Activated CD4-positive, alpha-beta T cell treated with anti-CD3 and anti-CD28 coated beads, Interleukin-2, Interleukin-4, amounts not matched to agents 100 ng/mL and 50 ng/mL, durations not matched to agents 16 hours and 8 hours (primary cell): Measurements from ENCODE around the gene ZNF777.

Experiments used
- DNase-seq: peaks from one replicate; pipeline ENCODE4 v3.0.0-alpha.2; 2020; ENCODE audit warnings: low spot score

Gene ZNF777

GRCh38 chr7:149476791-149477190 is 15.9 kb upstream of the ZNF777 start:
- DNase-seq, result no peak

DNA sequence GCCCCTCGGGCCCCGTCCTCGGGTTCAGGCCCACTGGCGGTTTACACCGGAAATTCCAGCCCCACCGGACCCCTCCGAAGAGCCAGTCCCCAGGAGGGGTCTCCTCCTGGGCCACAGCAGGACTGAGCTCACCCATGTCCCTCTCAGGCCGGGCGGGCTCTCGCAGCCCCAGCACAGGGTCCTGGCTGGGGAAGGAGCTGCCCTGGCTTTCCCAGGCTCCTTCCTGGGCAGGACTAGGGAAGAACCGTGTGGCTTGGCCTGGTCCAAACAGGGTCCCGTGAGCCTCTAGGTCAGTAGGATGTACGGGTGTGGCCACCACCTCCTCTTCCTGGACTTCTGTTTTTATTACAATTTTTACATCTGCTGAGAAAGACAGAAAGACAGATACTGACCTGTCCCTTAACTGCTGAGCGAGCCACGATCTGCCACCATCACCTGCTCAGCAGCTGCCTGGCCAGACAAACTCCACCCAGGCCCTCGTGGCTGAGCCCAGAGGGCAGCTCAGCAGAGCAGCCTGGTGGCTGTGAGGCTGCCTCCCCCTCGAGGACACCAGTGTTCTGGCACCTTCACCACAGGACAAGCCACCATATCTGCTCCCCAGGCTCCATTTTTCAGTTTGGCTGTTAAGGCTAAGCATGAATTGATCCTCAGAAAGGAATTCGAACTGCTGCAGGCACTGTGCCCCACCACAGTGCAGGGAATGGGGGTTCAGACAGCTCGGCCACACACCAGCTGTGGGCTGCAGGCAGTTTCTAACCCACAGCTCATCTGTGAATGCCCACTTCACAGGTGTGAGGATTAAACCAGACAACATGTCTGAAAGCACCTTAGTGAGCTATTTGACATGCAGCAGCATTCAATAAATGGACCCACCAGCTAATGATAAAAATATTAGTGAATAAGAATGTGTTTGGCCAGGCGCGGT is 14.5 kb upstream of the ZNF777 start:
- DNase-seq, result no peak

DNA sequence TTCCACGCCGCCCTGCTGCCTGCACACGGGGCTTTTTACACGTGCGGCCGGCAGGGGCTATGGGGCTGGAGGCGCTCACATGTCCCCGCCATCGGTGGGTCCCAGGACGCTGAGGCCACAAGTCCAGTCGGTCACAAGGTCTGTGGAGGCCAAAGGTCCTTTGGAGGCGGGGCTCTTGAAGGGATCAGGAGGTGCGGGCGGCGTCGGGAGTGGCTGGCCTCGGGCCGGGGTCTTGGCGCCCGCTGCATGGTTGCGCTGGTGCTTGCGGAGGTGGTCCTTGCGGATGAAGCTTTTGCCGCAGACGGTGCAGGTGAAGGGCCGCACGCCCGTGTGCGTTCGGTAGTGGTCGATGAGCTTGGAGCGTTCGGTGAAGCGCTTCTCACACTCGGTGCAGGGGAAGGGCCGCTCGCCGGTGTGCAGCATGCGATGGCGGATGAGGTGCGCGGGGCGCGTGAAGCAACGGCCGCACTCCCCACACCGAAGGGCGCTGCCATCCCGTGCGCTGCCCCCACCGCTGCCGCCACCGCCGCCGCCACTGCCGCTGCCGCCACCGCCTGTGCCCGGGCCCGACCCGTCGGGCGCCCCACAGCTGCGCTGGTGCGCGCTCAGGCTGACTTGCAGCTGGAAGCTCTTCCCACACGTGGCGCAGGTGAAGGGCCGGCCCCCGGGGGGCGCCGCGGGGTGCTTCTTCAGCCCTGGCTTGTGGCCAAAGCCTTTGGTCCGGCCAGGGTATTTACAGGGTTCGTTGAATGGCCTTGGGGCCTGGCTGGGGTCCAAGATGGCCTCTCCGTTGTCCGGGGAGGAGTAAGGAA is 13.7 kb upstream of the ZNF777 start:
- no peak for DNase-seq

- DNase-seq, result no peak
Measured at GRCh38 chr7:149473251-149473650, 12.4 kb upstream of the ZNF777 start.

- DNase-seq, result no peak
Measured at GRCh38 chr7:149471289-149471953, 10.6 kb upstream of the ZNF777 start.

DNA sequence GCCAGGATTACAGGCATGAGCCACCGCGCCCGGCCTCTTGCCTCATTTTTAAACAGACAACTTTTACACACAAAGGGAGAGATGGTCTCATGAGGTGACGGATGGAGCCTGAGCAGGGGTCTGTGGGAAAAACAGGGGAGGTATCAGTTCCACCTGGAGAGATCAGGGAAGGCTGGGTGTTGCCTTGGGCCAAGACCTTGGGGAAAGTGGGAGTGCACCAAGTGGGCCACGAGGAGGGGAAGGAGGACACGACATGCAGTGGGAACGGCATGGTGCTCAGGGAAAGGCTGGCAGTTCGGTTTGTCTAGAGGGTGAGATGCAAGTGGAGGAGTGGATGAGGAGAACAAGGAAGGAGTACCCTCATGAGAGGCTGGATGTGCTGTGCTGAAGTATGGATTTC is 8.9 kb upstream of the ZNF777 start:
- no peak for DNase-seq

- no peak for DNase-seq
Measured at GRCh38 chr7:149468208-149468607, 7.3 kb upstream of the ZNF777 start.

GRCh38 chr7:149467321-149467859 is 6.5 kb upstream of the ZNF777 start:
- no peak for DNase-seq

DNA sequence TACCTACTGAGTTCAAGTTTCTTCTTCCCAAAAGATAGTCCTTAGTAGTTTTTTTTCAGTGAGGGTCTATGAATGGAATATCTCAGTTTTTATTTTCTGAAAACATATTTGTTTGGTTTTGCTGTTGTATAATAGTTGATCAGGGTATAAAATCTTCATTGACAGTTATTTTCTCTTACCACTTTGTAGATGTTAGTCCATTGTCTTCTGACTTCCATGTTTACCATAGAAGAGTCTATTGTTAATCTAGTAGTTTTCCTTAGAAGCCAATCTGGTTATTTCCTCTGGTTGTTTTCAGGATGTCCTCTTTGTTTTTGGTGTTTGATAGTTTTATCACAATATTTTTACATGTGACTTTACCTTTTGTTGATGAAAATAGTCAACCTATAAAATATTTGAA is 5.5 kb upstream of the ZNF777 start:
- no peak for DNase-seq

GRCh38 chr7:149463500-149464161 is 2.8 kb upstream of the ZNF777 start:
- no peak for DNase-seq

GRCh38 chr7:149462101-149462520 is 1.2 kb upstream of the ZNF777 start:
- no peak for DNase-seq

DNA sequence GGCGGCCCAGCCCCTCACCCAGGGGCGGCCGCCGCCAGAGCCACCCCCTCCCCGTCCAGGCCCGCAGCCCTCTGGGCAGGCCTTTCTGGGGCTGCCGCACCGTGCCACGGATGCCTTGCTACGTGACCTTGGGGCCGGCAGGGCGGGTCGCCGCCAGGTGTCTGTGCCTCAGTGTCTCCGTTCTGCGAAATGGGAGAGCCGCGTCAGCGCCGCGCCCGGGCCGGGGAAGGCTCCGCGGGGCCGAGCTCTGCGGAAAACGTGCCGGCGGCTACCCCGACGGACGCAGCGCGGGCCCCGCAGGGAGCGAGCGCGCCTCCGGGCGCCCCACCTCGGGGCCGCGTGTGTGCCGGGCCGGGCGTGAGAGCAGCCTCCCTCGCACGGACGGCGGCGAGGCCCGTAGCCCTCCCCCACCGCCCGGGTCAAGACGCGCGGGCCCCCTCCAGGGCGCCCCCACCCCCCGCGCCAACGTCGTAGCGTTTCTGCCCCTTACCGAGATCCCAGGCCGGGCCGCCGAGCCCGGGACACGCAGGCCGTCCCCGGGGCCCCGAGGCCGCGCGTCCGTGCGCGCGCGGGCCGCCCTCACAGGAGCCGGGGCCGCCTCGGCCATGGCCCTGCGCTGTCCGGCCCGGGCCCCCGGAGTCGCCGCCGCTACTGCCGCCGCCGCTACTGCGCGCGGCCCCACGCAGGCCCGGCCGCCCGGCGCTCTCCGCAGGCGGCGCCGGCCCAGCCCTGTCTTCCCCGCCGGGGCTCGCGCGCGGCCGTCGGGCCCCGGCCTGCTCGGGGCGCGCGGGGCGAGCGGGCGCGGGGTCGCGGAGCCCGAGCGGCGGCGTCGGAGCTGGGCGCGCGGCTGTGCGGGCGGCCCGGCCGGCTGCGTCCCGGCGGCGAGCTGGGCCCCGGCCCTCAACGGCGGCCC is 1.1 kb downstream of the ZNF777 start:
- DNase-seq, result peak; percentile 27

- no peak for DNase-seq
Measured at GRCh38 chr7:149459201-149459539, 1.7 kb downstream of the ZNF777 start.

GRCh38 chr7:149458235-149458634 is 2.6 kb downstream of the ZNF777 start:
- no peak for DNase-seq

DNA sequence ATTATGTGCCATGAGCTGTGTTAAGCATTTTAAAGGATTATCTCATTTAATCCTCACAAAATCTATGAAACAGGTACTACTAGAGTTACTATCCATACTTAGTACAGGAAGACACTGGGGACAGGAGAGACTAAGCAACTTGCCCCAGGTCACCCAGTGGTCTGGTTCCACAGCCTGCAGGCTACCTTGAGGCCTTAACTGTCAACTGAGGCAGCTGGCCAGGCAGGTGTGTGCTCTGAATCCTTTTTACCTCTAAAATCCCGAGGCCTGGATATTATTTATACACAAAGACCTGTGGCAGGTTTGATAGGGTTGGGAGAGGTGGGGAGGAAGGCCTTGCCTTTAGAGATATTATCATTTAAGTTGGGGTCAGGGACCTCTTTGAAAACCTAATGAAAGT is 3.1 kb downstream of the ZNF777 start:
- no peak for DNase-seq

GRCh38 chr7:149456506-149457421 is 4.1 kb downstream of the ZNF777 start:
- DNase-seq, result no peak

DNA sequence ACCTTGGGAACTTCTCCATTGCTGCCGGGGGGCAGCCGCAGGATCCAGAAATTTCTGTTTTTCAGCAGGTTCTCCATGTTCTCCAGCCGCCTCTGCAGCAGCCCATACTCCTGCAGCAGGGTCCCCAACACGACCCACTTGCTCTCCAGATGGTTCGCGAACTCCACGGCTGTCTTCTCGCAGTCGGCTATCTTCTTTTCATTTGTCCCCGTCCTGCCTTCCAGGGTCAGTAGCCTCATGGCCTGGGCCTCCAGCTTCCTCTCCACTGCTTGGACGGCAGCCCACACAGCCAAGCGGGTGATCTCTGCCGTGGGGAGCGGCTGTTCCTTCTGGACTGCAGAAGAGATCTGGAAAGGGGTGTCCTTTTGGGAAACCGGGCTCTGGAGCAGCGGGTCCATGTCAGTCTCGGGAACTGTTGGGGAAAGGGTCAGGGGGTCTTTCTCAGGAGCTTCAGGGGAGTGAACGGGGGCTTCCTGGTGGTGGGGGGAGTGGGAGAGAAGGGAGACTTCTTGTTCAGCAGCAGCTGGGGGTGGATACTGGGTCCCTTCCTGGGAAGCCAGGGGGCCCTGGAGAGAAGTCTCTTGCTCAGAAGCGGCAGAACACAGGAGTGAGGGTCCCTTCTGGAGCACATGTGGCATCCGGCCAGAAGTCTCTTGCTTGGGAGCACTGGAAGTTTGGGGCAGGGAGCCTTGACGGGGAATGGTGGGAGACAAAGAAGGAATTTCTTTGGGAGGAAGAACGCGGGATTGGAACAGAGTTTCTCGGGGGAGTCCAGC is 5.5 kb downstream of the ZNF777 start:
- no peak for DNase-seq

- no peak for DNase-seq
Measured at GRCh38 chr7:149454750-149455149, 6.1 kb downstream of the ZNF777 start.

- DNase-seq, result no peak
Measured at GRCh38 chr7:149454006-149454405, 6.9 kb downstream of the ZNF777 start.
